Measurements from ENCODE around the gene RHOB.

DNA sequence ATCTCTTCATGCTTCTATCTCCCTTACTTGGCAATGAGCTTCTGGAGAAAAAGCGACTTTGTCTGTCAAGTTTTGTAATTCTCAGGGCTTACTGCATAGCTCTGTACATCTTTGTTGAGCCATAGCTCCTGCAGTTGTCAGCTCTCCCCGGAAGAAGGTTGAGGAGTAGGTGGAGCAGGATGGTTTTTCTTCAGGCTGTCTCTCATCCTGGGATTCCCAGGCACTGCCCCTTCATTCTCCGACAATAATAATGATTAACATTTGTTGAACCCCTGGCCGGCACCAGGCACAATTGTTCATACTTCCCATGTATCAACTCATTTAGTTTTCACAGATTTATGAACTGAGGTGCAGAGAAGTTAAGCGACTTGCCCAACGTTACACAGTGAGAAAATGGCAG, 23.5 kb upstream of the RHOB start:
- TF ChIP-seq, protein P1, sequence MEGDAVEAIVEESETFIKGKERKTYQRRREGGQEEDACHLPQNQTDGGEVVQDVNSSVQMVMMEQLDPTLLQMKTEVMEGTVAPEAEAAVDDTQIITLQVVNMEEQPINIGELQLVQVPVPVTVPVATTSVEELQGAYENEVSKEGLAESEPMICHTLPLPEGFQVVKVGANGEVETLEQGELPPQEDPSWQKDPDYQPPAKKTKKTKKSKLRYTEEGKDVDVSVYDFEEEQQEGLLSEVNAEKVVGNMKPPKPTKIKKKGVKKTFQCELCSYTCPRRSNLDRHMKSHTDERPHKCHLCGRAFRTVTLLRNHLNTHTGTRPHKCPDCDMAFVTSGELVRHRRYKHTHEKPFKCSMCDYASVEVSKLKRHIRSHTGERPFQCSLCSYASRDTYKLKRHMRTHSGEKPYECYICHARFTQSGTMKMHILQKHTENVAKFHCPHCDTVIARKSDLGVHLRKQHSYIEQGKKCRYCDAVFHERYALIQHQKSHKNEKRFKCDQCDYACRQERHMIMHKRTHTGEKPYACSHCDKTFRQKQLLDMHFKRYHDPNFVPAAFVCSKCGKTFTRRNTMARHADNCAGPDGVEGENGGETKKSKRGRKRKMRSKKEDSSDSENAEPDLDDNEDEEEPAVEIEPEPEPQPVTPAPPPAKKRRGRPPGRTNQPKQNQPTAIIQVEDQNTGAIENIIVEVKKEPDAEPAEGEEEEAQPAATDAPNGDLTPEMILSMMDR (IDR thresholded peaks at IDR 0.05) = no peak
- no peak for TF ChIP-seq POLR2A (IDR thresholded peaks at IDR 0.05)
